ENCODE data around the gene AKAP13.

The AKAP13 gene

DNA sequence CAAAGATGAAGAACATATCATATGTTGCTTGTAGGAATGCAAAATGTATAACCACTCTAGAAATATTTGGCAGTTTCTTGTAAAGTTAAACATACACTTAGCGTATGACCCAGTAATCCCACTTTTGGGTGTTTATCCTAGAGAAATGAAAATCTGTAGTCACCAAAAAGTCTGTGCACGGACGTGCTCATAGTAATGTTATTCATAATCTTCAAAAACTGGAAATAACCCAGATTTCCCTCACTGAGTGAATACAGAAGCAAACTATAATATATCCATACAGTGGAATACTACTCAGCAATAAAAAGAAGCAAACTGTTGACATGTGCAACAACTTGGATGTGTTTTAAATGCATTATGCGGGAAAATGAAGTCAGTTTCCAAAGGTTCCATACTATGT, 155.9 kb downstream of the AKAP13 start:
- TF ChIP-seq, protein P1, sequence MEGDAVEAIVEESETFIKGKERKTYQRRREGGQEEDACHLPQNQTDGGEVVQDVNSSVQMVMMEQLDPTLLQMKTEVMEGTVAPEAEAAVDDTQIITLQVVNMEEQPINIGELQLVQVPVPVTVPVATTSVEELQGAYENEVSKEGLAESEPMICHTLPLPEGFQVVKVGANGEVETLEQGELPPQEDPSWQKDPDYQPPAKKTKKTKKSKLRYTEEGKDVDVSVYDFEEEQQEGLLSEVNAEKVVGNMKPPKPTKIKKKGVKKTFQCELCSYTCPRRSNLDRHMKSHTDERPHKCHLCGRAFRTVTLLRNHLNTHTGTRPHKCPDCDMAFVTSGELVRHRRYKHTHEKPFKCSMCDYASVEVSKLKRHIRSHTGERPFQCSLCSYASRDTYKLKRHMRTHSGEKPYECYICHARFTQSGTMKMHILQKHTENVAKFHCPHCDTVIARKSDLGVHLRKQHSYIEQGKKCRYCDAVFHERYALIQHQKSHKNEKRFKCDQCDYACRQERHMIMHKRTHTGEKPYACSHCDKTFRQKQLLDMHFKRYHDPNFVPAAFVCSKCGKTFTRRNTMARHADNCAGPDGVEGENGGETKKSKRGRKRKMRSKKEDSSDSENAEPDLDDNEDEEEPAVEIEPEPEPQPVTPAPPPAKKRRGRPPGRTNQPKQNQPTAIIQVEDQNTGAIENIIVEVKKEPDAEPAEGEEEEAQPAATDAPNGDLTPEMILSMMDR (conservative IDR thresholded peaks at IDR 0.05; ENCODE audit: low read length), result no peak
- no peak for DNase-seq (ENCODE audit: low read depth)
- H3K4me3 ChIP-seq (ENCODE audit: low read length), result no peak overlapping the region

DNA sequence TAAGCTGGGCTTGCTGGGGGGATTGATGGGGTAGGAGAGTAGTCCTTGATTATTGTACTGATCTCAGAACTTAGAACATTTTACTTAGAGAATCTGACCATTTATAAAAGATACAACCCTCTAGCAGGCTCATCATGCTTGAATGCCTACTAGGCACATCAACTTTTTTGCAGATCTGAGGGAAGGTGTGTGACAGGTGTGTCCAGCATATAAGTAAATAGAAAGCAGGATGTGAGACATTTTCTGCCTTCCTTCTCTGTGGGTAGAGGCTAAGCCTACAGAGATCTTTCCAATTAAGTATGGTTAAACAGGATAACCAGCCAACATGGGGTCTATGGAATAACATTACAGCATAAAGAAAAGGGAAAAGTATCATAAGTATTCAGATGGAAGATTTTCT, 159.1 kb downstream of the AKAP13 start:
- no peak for DNase-seq (ENCODE audit: low read depth)
- H3K4me3 ChIP-seq (ENCODE audit: low read length), result no peak overlapping the region

DNA sequence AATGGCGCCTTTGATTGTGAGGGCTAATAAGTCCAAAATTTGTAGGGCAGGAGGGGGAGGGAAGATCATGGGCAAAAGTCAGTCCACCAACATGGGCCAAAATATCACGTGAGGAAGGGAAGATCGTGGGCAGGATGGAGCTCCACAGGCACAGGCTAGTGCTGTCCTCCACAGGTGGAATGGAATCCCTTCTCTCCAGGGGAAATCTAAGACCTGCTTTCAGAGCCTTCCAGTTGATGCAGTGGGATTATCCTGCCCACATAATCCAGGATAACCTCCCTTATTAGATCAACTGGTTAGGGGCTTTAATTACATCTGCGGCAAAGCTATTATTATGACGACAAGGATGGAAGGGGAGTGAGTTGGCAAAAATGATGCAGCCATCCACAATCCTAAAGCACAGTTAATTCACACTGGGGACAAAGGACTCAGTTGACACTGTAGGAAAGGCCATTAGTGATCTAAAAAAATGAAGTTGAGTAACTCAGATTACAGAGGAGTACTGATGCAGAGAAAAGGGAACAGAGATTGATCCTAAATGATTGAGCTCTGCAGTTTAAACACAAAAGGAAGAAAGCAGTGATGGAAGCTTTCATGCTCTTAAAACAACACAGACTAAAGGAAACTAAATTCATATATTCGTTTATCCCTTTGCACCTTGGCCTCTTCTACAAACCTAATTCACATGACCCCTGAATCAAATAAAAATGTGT, 159.8 kb downstream of the AKAP13 start:
- no peak for DNase-seq (ENCODE audit: low read depth)
- H3K4me3 ChIP-seq (ENCODE audit: low read length), result no peak overlapping the region
- TF ChIP-seq, protein P1 (conservative IDR thresholded peaks at IDR 0.05; ENCODE audit: low read length), result no peak

More for the DNA sequence above, 159.1 kb downstream of the AKAP13 start:
- TF ChIP-seq, protein P1 (conservative IDR thresholded peaks at IDR 0.05; ENCODE audit: low read length), result no peak

DNA sequence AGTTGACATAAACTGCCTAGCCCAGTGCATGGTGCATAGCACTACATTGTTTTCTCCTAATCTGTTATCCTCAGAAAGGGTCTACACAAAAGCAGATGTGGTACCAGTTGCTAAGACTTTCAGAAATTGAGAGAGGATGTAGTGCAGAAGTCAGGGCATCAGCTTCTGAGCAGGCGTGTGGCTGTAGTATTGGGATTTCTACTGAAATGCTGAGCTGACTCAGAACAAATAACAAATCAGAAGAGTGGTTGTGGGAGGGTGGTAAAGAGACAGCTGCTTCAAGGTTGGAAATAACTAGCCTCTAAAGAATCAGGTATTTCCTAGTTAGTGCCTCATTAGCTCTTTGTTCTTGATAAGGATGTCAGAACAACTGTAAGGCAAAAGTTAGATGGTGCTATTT, 161.3 kb downstream of the AKAP13 start:
- TF ChIP-seq, protein P1 (conservative IDR thresholded peaks at IDR 0.05; ENCODE audit: low read length), result no peak
- H3K4me3 ChIP-seq (ENCODE audit: low read length), result no peak overlapping the region
- no peak for DNase-seq (ENCODE audit: low read depth)

DNA sequence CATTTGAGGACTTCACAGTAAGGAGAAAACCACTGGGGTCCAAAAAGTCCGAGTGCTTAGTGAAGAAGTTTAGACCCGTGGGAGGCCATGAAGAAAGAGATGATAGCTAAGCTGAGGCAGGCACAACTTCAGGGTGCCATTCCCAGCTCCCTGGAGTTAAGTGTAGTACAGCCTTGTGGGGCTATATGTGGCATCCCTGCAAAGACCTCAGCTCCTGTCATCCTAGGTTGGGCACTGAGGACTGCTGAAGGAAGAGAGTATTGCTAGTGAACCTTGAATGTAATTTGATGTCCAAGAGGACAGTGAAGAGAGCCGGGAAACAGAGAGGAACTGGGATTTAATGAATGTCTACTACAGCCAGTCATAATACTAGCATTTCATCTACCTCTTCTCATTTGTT, 162.1 kb downstream of the AKAP13 start:
- DNase-seq (ENCODE audit: low read depth), result no peak
- TF ChIP-seq, protein P1 (conservative IDR thresholded peaks at IDR 0.05; ENCODE audit: low read length), result no peak
- no peak overlapping the region for H3K4me3 ChIP-seq (ENCODE audit: low read length)

DNA sequence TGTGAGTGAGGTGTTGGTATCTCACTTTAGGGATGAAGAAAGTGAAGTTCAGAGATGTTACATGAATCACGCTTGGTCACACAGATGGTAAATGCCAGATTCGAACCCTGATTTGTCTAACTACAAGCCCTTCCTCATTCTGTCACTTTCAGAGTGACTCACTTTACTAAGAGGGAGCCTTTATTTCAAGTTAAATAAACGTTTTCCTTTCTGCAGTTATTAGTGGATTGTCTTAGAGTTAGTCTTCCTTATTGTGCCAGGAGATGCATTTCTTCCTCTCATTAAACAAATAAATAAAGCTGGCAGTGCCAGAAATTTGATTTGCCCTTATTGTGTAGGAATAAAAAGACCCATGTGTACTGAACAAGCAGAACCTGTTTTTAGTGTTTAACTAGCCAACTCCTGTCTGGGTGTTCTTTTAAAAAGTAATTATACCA, 162.5 kb downstream of the AKAP13 start:
- no peak for DNase-seq (ENCODE audit: low read depth)
- no peak overlapping the region for H3K4me3 ChIP-seq (ENCODE audit: low read length)
- TF ChIP-seq, protein P1 (conservative IDR thresholded peaks at IDR 0.05; ENCODE audit: low read length), result no peak

DNA sequence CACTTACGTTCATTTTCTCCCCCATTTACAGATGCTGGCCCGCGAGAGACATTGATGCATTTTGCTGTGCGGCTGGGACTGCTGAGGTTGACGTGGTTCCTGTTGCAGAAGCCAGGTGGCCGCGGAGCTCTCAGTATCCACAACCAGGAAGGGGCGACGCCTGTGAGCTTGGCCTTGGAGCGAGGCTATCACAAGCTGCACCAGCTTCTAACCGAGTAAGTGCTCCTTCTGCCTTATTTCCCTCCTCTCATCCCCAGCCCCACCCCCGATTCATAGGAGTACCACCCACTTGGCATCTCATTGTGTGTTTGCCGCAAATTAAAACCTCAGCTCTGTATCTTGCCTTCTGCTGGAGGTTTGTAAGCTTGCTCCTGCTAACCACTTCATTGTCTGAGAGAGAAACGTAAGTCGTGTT, 163.3 kb downstream of the AKAP13 start:
- DNase-seq (ENCODE audit: low read depth), result no peak
- TF ChIP-seq, protein P1 (conservative IDR thresholded peaks at IDR 0.05; ENCODE audit: low read length), result no peak
- H3K4me3 ChIP-seq (ENCODE audit: low read length), result no peak overlapping the region

Data from AG10803 (cell line).